ENCODE results near the gene SREBF1.

SREBF1 gene

GRCh38 chr17:17836818-17837379, at the start of gene SREBF1:
SREBF1 (minus strand) TSS chr17:17836986; CDS start chr17:17836817, 169 bp downstream.
- no peak for TF ChIP-seq GATA1 (IDR thresholded peaks at IDR 0.05; ENCODE audit: low read depth, low read length)
- peak; percentile 71 for TF ChIP-seq POLR2A (IDR thresholded peaks at IDR 0.05; ENCODE audit: low read length)
- DNase-seq, result peak; percentile 86 to 92

- DNase-seq, result no peak
- TF ChIP-seq GATA1 (IDR thresholded peaks at IDR 0.05; ENCODE audit: low read depth, low read length) (no peak), POLR2A (IDR thresholded peaks at IDR 0.05; ENCODE audit: low read length) (no peak)
These were observed 49.4 kb upstream of the SREBF1 start for GRCh38 chr17:17886226-17886625.

GRCh38 chr17:17884391-17885357, 47.9 kb upstream of the SREBF1 start:
- TF ChIP-seq POLR2A (IDR thresholded peaks at IDR 0.05; ENCODE audit: low read length) (no peak), GATA1 (IDR thresholded peaks at IDR 0.05; ENCODE audit: low read depth, low read length) (no peak)

GRCh38 chr17:17883801-17884200, 47.0 kb upstream of the SREBF1 start:
- TF ChIP-seq POLR2A (IDR thresholded peaks at IDR 0.05; ENCODE audit: low read length), result no peak
- no peak for TF ChIP-seq GATA1 (IDR thresholded peaks at IDR 0.05; ENCODE audit: low read depth, low read length)

More at GRCh38 chr17:17884391-17885357, 47.9 kb upstream of the SREBF1 start:
- no peak for DNase-seq

GRCh38 chr17:17882082-17882581, 45.3 kb upstream of the SREBF1 start:
- TF ChIP-seq GATA1 (IDR thresholded peaks at IDR 0.05; ENCODE audit: low read depth, low read length), result no peak
- TF ChIP-seq POLR2A (IDR thresholded peaks at IDR 0.05; ENCODE audit: low read length), result no peak

More at GRCh38 chr17:17883801-17884200, 47.0 kb upstream of the SREBF1 start:
- no peak for DNase-seq

GRCh38 chr17:17880577-17881196, 43.9 kb upstream of the SREBF1 start:
- TF ChIP-seq GATA1 (IDR thresholded peaks at IDR 0.05; ENCODE audit: low read depth, low read length) (no peak), POLR2A (IDR thresholded peaks at IDR 0.05; ENCODE audit: low read length) (no peak)
- DNase-seq, result no peak

More at GRCh38 chr17:17882082-17882581, 45.3 kb upstream of the SREBF1 start:
- DNase-seq, result no peak

GRCh38 chr17:17877529-17878358, 41.0 kb upstream of the SREBF1 start:
- TF ChIP-seq GATA1 (IDR thresholded peaks at IDR 0.05; ENCODE audit: low read depth, low read length), result no peak
- TF ChIP-seq POLR2A (IDR thresholded peaks at IDR 0.05; ENCODE audit: low read length), result no peak
- no peak for DNase-seq

- no peak for DNase-seq
- TF ChIP-seq GATA1 (IDR thresholded peaks at IDR 0.05; ENCODE audit: low read depth, low read length), result no peak
- no peak for TF ChIP-seq POLR2A (IDR thresholded peaks at IDR 0.05; ENCODE audit: low read length)
These were observed 40.3 kb upstream of the SREBF1 start for GRCh38 chr17:17876959-17877528.

- DNase-seq, result no peak
- TF ChIP-seq GATA1 (IDR thresholded peaks at IDR 0.05; ENCODE audit: low read depth, low read length), result no peak
- no peak for TF ChIP-seq POLR2A (IDR thresholded peaks at IDR 0.05; ENCODE audit: low read length)
These were observed 37.7 kb upstream of the SREBF1 start for GRCh38 chr17:17874478-17874877.

GRCh38 chr17:17873450-17873991, 36.7 kb upstream of the SREBF1 start:
- DNase-seq, result no peak
- TF ChIP-seq GATA1 (IDR thresholded peaks at IDR 0.05; ENCODE audit: low read depth, low read length) (no peak), POLR2A (IDR thresholded peaks at IDR 0.05; ENCODE audit: low read length) (no peak)

GRCh38 chr17:17872547-17873345, 36.0 kb upstream of the SREBF1 start:
- TF ChIP-seq POLR2A (IDR thresholded peaks at IDR 0.05; ENCODE audit: low read length), result no peak
- TF ChIP-seq GATA1 (IDR thresholded peaks at IDR 0.05; ENCODE audit: low read depth, low read length), result no peak
- no peak for DNase-seq

GRCh38 chr17:17871913-17872312, 35.1 kb upstream of the SREBF1 start:
- TF ChIP-seq POLR2A (IDR thresholded peaks at IDR 0.05; ENCODE audit: low read length), result no peak
- DNase-seq, result no peak

Data from erythroblast (primary cell).